H1 (cell line): Measurements from ENCODE around the gene CHD2. TPM values are rescaled to one million over a fixed set of nuclear protein-coding genes. Genes with fewer than 3 reads are reported as not detected.

Experiments
- CTCF ChIA-PET: fragments of 300-600 bp; sonication (Branson Sonifier 250); formaldehyde crosslinking; loops from one replicate; lab custom pipeline; 2021; ENCODE audit not compliant: partially characterized antibody; lab: Charles Lee
- POLR2A ChIA-PET: fragments of 300-600 bp; sonication (Branson Sonifier 250); formaldehyde crosslinking; loops from one replicate; lab custom pipeline; 2021; ENCODE audit warnings: inconsistent platforms; ENCODE audit not compliant: partially characterized antibody; lab: Charles Lee
- DNase-seq, 2 experiments: peaks; one replicate each; pipeline versions ENCODE4 v3.0.0 to v3.0.0-alpha.2; 2010 to 2022; ENCODE audit warnings: low spot score in 2 of 2, low read depth in 1 of 2, mixed read lengths in 1 of 2
- FAIRE-seq: peaks from 2 replicates; lab custom pipeline; 2011; peaks lifted over from hg19 to GRCh38; lab: Jason Lieb, UNC
- H2AFZ ChIP-seq: 2 replicates; pipeline ENCODE4 v1.8.1; 2012; ENCODE audit warnings: low read length, inconsistent platforms
- H2AK5ac ChIP-seq: 2 replicates; pipeline ENCODE4 v1.6.1; 2013; ENCODE audit warnings: low read depth, low read length
- H2BK120ac ChIP-seq: replicated peaks from 2 replicates; pipeline ENCODE3; 2013; ENCODE audit warnings: low read depth, low read length, inconsistent platforms
- H2BK12ac ChIP-seq: 2 replicates; pipeline ENCODE4 v1.6.1; 2013; ENCODE audit warnings: low read depth, low read length
- H2BK15ac ChIP-seq: 2 replicates; pipeline ENCODE4 v1.6.1; 2013; ENCODE audit warnings: low read length
- H2BK20ac ChIP-seq: 2 replicates; pipeline ENCODE4 v1.6.1; 2013; ENCODE audit warnings: low read length
- H2BK5ac ChIP-seq: 2 replicates; pipeline ENCODE4 v1.6.1; 2013; ENCODE audit warnings: low read depth, low read length
- H3K14ac ChIP-seq: 2 replicates; pipeline ENCODE4 v1.6.1; 2013; ENCODE audit warnings: inconsistent platforms; ENCODE audit not compliant: insufficient read length
- H3K18ac ChIP-seq: 2 replicates; pipeline ENCODE4 v1.6.1; 2013; ENCODE audit warnings: low read length; ENCODE audit errors: extremely low read depth
- H3K23ac ChIP-seq: 2 replicates; pipeline ENCODE4 v1.6.1; 2013; ENCODE audit warnings: inconsistent platforms; ENCODE audit not compliant: insufficient read length
- H3K23me2 ChIP-seq: 2 replicates; pipeline ENCODE4 v1.6.1; 2013; ENCODE audit warnings: low read depth, low read length
- H3K27ac ChIP-seq: 2 replicates; pipeline ENCODE4 v1.6.1; 2011; ENCODE audit warnings: low read depth, low read length, inconsistent platforms
- H3K27me3 ChIP-seq, 4 experiments: replicated peaks in 1 of 4; 1 replicate in 1 of 4; 2 replicates in 3 of 4; pipeline versions ENCODE4 v1.6.1 to v1.8.1; 2011 to 2013; ENCODE audit warnings: low read length in 3 of 4, mild to moderate bottlenecking in 3 of 4, inconsistent platforms in 2 of 4, mixed read lengths in 2 of 4, moderate library complexity in 1 of 4; ENCODE audit not compliant: control insufficient read depth in 3 of 4, insufficient read depth in 3 of 4; ENCODE audit errors: extremely low read depth in 1 of 4
- H3K36me3 ChIP-seq, 4 experiments: 2 replicates each; pipeline versions ENCODE4 v1.6.1 to v1.8.1; 2011 to 2013; ENCODE audit warnings: mild to moderate bottlenecking in 4 of 4, low read length in 3 of 4, moderate library complexity in 2 of 4, control low read depth in 1 of 4, inconsistent platforms in 1 of 4; ENCODE audit not compliant: insufficient read depth in 4 of 4, control insufficient read depth in 2 of 4
- H3K4ac ChIP-seq: replicated peaks from 2 replicates; pipeline ENCODE3; 2013; ENCODE audit warnings: low read length, low read depth, mixed read lengths, inconsistent platforms; ENCODE audit not compliant: insufficient read length
- H3K4me1 ChIP-seq, 4 experiments: replicated peaks in 1 of 4; 1 replicate in 1 of 4; 2 replicates in 3 of 4; pipeline versions ENCODE4 v1.6.1 to v1.8.1; 2011 to 2013; ENCODE audit warnings: low read length in 3 of 4, inconsistent platforms in 2 of 4, mixed read lengths in 1 of 4; ENCODE audit not compliant: insufficient read depth in 4 of 4, control insufficient read depth in 3 of 4
- H3K4me2 ChIP-seq, 2 experiments: 2 replicates each; pipeline versions ENCODE4 v1.6.1 to v1.8.1; 2011 to 2013; ENCODE audit warnings: low read depth in 2 of 2, low read length in 2 of 2, control low read depth in 1 of 2, inconsistent platforms in 1 of 2, mild to moderate bottlenecking in 1 of 2; ENCODE audit not compliant: insufficient read depth in 1 of 2
- H3K4me3 ChIP-seq, 4 experiments: fragments of 200-600, 300-600 bp in 1 of 4; sonication (generic), shearing (Covaris generic), sonication (Bioruptor Twin) in 1 of 4; 2 replicates each; pipeline versions ENCODE4 v1.5.1 to v1.8.1; 2011 to 2016; ENCODE audit warnings: low read length in 4 of 4, low read depth in 3 of 4, control low read depth in 2 of 4, inconsistent platforms in 2 of 4, mild to moderate bottlenecking in 2 of 4, mixed read lengths in 1 of 4, moderate library complexity in 1 of 4; ENCODE audit not compliant: insufficient read depth in 2 of 4; ENCODE audit errors: extremely low read depth in 1 of 4
- H3K56ac ChIP-seq: replicated peaks from 2 replicates; pipeline ENCODE3; 2013; ENCODE audit warnings: low read depth, mild to moderate bottlenecking, mixed read lengths, low read length, inconsistent platforms; ENCODE audit not compliant: insufficient read length
- H3K79me1 ChIP-seq: 2 replicates; pipeline ENCODE4 v1.6.1; 2013; ENCODE audit warnings: low read depth, low read length, control low read depth
- H3K79me2 ChIP-seq, 2 experiments: 2 replicates each; pipeline versions ENCODE4 v1.6.1 to v1.8.1; 2012 to 2013; ENCODE audit warnings: low read length in 2 of 2, mild to moderate bottlenecking in 2 of 2, inconsistent platforms in 1 of 2; ENCODE audit not compliant: insufficient read depth in 2 of 2, control insufficient read depth in 1 of 2
- H3K9ac ChIP-seq, 4 experiments: replicated peaks in 1 of 4; 1 replicate in 1 of 4; 2 replicates in 3 of 4; pipeline versions ENCODE4 v1.6.1 to v1.8.1; 2011 to 2013; ENCODE audit warnings: low read depth in 3 of 4, low read length in 3 of 4, control low read depth in 2 of 4, mild to moderate bottlenecking in 2 of 4, moderate library complexity in 2 of 4, inconsistent platforms in 1 of 4; ENCODE audit errors: extremely low read depth in 1 of 4
- H3K9me3 ChIP-seq, 2 experiments: 2 replicates each; pipeline versions ENCODE4 v1.6.1 to v1.8.1; 2012 to 2013; ENCODE audit warnings: mild to moderate bottlenecking in 2 of 2, moderate library complexity in 2 of 2, control low read depth in 1 of 2, inconsistent platforms in 1 of 2, low read depth in 1 of 2, low read length in 1 of 2, mixed read lengths in 1 of 2; ENCODE audit not compliant: insufficient read depth in 2 of 2
- H4K20me1 ChIP-seq, 2 experiments: replicated peaks in 1 of 2; 2 replicates each; pipeline versions ENCODE3 to v1.8.1; 2011 to 2013; ENCODE audit warnings: inconsistent platforms in 2 of 2, low read length in 2 of 2, mild to moderate bottlenecking in 1 of 2; ENCODE audit not compliant: insufficient read depth in 2 of 2, control insufficient read depth in 1 of 2
- H4K5ac ChIP-seq: 2 replicates; pipeline ENCODE4 v1.6.1; 2013; ENCODE audit warnings: low read length, low read depth, mixed read lengths, inconsistent platforms; ENCODE audit not compliant: insufficient read length
- H4K8ac ChIP-seq: 2 replicates; pipeline ENCODE4 v1.8.0; 2013; ENCODE audit warnings: mild to moderate bottlenecking, moderate library complexity, low read length, inconsistent platforms; ENCODE audit not compliant: insufficient read depth; ENCODE audit errors: extremely low read depth
- H4K91ac ChIP-seq: replicated peaks from 2 replicates; pipeline ENCODE3; 2013; ENCODE audit warnings: low read length, mixed read lengths, inconsistent platforms; ENCODE audit not compliant: insufficient read length
- BCL11A ChIP-seq, 2 experiments: IDR thresholded peaks; one replicate each; pipeline ENCODE4 v1.6.1; 2011; ENCODE audit warnings: low read depth in 2 of 2, low read length in 2 of 2, mild to moderate bottlenecking in 2 of 2
- CREB1 ChIP-seq: IDR thresholded peaks from 2 replicates; pipeline ENCODE4 v1.6.1; 2012; ENCODE audit warnings: inconsistent platforms
- PHF8 ChIP-seq: fragments of 200-600 bp; sonication (generic); conservative IDR thresholded peaks from 2 replicates; pipeline ENCODE4 v1.7.1; 2012; ENCODE audit warnings: low read depth, mild to moderate bottlenecking, inconsistent platforms, low read length, moderate library complexity
- POLR2AphosphoS5 ChIP-seq: IDR thresholded peaks from 2 replicates; pipeline ENCODE4 v1.6.1; 2011; ENCODE audit warnings: low read depth, low read length
- SIX5 ChIP-seq: IDR thresholded peaks from 2 replicates; pipeline ENCODE4 v1.6.1; 2011; ENCODE audit warnings: mild to moderate bottlenecking, low read depth, low read length
- SP2 ChIP-seq: IDR thresholded peaks from 2 replicates; pipeline ENCODE4 v1.6.1; 2012; ENCODE audit warnings: mild to moderate bottlenecking, low read length, inconsistent platforms
- TEAD4 ChIP-seq: IDR thresholded peaks from 2 replicates; pipeline ENCODE4 v1.6.1; 2012; ENCODE audit warnings: low read depth, low read length, inconsistent platforms, mixed read lengths
- WGBS, 2 experiments: shearing (Covaris generic) in 1 of 2; methylation state at CpG; one replicate each; pipeline versions ENCODE4 v1.1.6 to v1.1.7; 2013 to 2015; ENCODE audit warnings: low lambda C conversion rate in 2 of 2, mixed read lengths in 2 of 2, inconsistent platforms in 1 of 2, low coverage in 1 of 2, missing lambda C conversion rate in 1 of 2; ENCODE audit not compliant: insufficient replicate concordance in 2 of 2, insufficient coverage in 1 of 2, insufficient read length in 1 of 2; ENCODE audit errors: extremely low coverage in 1 of 2, missing lambda C conversion rate in 1 of 2; 5-methylcytosine and 5-hydroxymethylcytosine counted together
- polyA plus RNA-seq, 7 experiments: library from polyadenylated mRNA; depleted of rRNA in 3 of 7; stranded (reverse) in 5 of 7; unstranded in 2 of 7; fragments of >200 nt in 5 of 7; fragments of 200-250 nt in 2 of 7; gene quantifications; 1 replicate in 5 of 7; 2 replicates in 1 of 7; 4 replicates in 1 of 7; pipeline versions ENCODE4 v1.2.1 to v1.2.3, GENCODE V29; 2011 to 2013; ENCODE audit warnings: missing spikeins in 2 of 7, mixed read lengths in 2 of 7
- total RNA-seq: library from RNA; stranded (reverse); fragmentation: NEBNext Ultra II Directional; extraction: Animal tissue kit (Norgen Biotek cat#: 25700); gene quantifications from 2 replicates; pipeline ENCODE4 v1.2.1, GENCODE V29; 2021

CHD2 gene
- total and polyA plus RNA-seq, 2 of the 8 experiments (the other 6 are each of a cell fraction or from before 2014, with no cell fraction given): 28.8 to 70.0 TPM

DNA sequence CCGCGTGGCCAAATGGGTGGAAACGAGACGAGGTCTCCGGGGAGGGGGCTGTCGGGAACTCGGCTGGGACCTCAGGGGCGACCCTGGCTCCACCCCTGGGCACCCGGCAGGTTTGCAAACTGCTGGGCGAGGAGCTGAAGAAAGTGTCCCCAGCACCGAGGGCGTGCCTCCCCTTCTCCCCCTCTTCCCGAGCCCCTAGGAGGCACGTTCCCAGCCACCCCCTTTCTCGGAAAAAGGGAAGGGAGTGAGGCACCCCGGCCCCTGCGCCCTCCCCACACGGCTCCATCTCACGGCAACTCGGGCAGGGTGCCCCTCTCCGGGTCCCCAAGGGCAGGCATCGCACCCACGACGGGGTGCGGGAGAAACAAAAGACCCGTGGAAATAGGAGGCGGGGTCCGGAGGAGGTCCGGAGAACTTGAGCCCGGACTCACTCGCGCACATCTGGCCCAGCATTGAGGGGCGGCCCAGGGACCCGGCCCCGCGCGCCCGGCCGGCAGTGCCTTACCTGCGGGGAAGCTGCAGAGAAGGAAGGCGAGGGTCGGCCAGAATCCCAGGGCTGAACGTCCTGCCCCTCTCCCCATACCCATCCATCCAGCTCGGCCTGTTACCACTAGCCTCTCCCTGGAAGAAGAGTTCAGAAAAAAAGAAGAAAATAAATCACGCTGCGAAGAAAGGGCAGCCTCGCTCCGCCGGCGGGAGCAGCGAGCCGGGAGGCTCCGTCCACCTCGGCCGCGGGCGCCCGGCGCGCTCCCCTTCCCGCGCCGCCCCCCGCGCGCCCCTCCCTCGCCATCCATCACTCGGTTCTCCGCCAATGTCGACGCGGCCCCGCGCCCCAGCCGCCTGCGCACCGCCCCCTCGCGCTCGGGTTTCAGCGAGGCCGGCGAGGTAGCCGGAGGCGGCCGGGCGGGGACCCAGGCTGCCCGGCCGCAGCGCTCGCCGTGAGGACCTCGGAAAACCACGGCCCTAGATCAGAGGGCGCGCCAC lies 172.6 kb downstream of the CHD2 start:
- no peak overlapping the region; the same call in 1 of the 2 replicates for H2BK20ac ChIP-seq
- peak overlapping the region; percentile 89 for H4K5ac ChIP-seq
- peaks cover 0 to 8% (median 7%) of the 10 kb centered on the region in 4 experiments; a peak in 5 of 7 replicates for H3K27me3 ChIP-seq
- H3K27ac ChIP-seq: peak overlapping the region; percentile 74; the same call in 1 of the 2 replicates
- H3K4ac ChIP-seq: no peak overlapping the region
- 0 out of 2 replicates have a peak overlapping the region, but pooled peaks have one; percentile 72 for H2BK15ac ChIP-seq
- WGBS, 2 experiments: 3% methylated on average over 33 of the region's 96 CpGs; no CpG with 5 or more reads in 1 of the 2 experiments
- ChIA-PET CTCF (interaction anchor here (0.6 to 7.4 kb wide), 11 partner anchors 14 to 1048 kb away, joined by 3 to 56 read pairs (median 4); partner anchors contain the start of gene RGMA), POLR2A (interaction anchor here (0.8 to 7.8 kb wide), 9 partner anchors 10 to 404 kb away, joined by 3 to 62 read pairs (median 3); no protein-coding TSS in a partner anchor)
- peak overlapping the region; percentile 8 to 78 (median 64); a peak in 6 of 7 replicates for H3K9ac ChIP-seq
- peaks cover 10 to 36% (median 23%) of the 10 kb centered on the region in 4 experiments for H3K4me1 ChIP-seq
- H3K4me2 ChIP-seq: peak overlapping the region; percentile 78 to 79
- FAIRE-seq (no peak), DNase-seq (peak in 1 of 2 experiments; percentile 86)
- peaks cover 27 to 31% of the 10 kb centered on the region in 2 experiments for H4K20me1 ChIP-seq
- no peak overlapping the region for H2AK5ac ChIP-seq
- H3K9me3 ChIP-seq: no peaks in the 10 kb centered on the region
- no peak overlapping the region for H2AFZ ChIP-seq
- H3K14ac ChIP-seq: no peak overlapping the region
- peaks cover 9% of the 10 kb centered on the region; the same call in 1 of the 2 replicates for H3K23me2 ChIP-seq
- peaks cover 12% of the 10 kb centered on the region for H3K79me1 ChIP-seq
- no peak overlapping the region for H2BK120ac ChIP-seq
- H4K8ac ChIP-seq: peak overlapping the region; percentile 31
- peak overlapping the region; percentile 78; the same call in 1 of the 2 replicates for H2BK5ac ChIP-seq
- H2BK12ac ChIP-seq: peak overlapping the region; percentile 75; the same call in 1 of the 2 replicates
- peaks cover 0 to 22% (median 0%) of the 10 kb centered on the region in 4 experiments; a peak in 2 of 8 replicates for H3K36me3 ChIP-seq
- H3K56ac ChIP-seq: peak overlapping the region; percentile 70
- H3K4me3 ChIP-seq: peak overlapping the region; percentile 66 to 94 (median 88)
- H3K79me2 ChIP-seq: peaks cover 16 to 64% of the 10 kb centered on the region in 2 experiments
- H4K91ac ChIP-seq: peak overlapping the region; percentile 82
- peak overlapping the region; percentile 98 for H3K18ac ChIP-seq
- H3K23ac ChIP-seq: no peak overlapping the region
- TF ChIP-seq SIX5: no peak
- 0 out of 2 replicates have a peak, but pooled peaks have one; percentile 7 for TF ChIP-seq TEAD4
- peak; percentile 65 for TF ChIP-seq CREB1
- TF ChIP-seq PHF8: peak; percentile 62
- TF ChIP-seq BCL11A (IDR thresholded peaks at IDR 0.05; ENCODE audit: low read depth in 2 of 2, low read length in 2 of 2): no peak
- no peak for TF ChIP-seq SP2
- peak; percentile 20; the same call in 1 of the 2 replicates for TF ChIP-seq POLR2AphosphoS5
